HCT116 (cell line): ENCODE data around the gene APELA.
"Not testable (repeated sequence)": the region's sequence is repeated elsewhere in the genome, so short reads cannot be mapped to it uniquely, and the experiment has no call there.

Experiments
- CTCF ChIP-seq, 3 experiments: fragments of 200-600 bp in 1 of 3; sonication (generic) in 1 of 3; IDR thresholded peaks in 2 of 3; conservative IDR thresholded peaks in 1 of 3; 2 replicates each; pipeline ENCODE4 v1.5.1; 2012 to 2017; ENCODE audit warnings: low read depth in 2 of 3, low read length in 2 of 3, antibody characterized with exemption in 1 of 3, borderline replicate concordance in 1 of 3, control low read depth in 1 of 3, mild to moderate bottlenecking in 1 of 3, mixed read lengths in 1 of 3, mixed run types in 1 of 3, moderate library complexity in 1 of 3; ENCODE audit not compliant: insufficient read depth in 1 of 3
- POLR2AphosphoS5 ChIP-seq: IDR thresholded peaks from 2 replicates; pipeline ENCODE4 v1.6.1; 2011; ENCODE audit warnings: mild to moderate bottlenecking, low read depth, low read length, moderate library complexity

- TF ChIP-seq CTCF (IDR thresholded peaks at IDR 0.05 in 2 of 3, conservative IDR thresholded peaks at IDR 0.05 in 1 of 3; ENCODE audit: borderline replicate concordance in 1 of 3, insufficient read depth in 1 of 3, low read depth in 2 of 3, low read length in 2 of 3); POLR2AphosphoS5: not testable (repeated sequence)
Measured at GRCh38 chr4:164935865-164936606, 59.1 kb downstream of the APELA start.
